Measurements from ENCODE around the gene IL20. TPM values are rescaled to one million over a fixed set of nuclear protein-coding genes. Genes with fewer than 3 reads are reported as not detected.

IL20 gene
- total RNA-seq, 1 experiment from 2014 or later: not detected

DNA sequence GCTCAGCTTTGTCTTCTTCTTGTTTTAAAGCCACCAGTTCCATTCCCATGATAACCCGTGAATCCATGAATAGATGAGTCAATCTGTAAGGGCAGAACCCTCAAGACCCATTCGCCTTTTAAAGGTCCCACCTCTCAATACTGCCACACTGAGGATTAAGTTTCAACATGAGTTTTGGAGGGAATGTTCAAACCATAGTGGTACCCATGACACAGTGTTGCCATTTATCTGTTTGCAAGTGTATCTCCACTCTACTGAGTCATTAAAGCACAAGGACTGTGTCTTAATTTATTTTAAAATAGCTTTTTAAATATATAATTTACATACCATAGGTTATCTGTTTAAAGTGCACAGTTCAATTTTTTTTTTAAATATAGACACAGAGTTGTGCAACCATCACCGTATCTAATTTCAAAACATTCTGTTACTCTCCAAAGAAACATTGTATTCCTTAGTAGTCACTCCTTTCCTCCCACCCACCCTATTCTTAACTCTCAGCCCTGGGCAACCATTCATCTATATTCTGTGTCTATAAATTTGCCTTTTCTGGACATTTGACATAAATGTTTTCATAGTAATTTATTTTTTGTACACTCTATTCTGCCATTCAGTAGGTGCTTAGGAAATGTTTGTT, 27.0 kb downstream of the IL20 start:
- BruUV-seq (replicated peaks): no TSS peak
- no peak overlapping the region for H3K4me3 ChIP-seq (ENCODE audit: low read depth in 2 of 2, low read length in 2 of 2)
- no peaks in the 10 kb centered on the region for H3K36me3 ChIP-seq (ENCODE audit: control insufficient read depth, insufficient read depth, low read length)
- TF ChIP-seq SIN3A (IDR thresholded peaks at IDR 0.05; ENCODE audit: borderline replicate concordance, insufficient read depth, low read depth, low read length) (no peak), TCF7L2 (IDR thresholded peaks at IDR 0.05; ENCODE audit: low read depth, low read length) (no peak), POLR2AphosphoS5 (IDR thresholded peaks at IDR 0.05; ENCODE audit: low read depth, low read length) (no peak)
- TF ChIP-seq, protein P1, sequence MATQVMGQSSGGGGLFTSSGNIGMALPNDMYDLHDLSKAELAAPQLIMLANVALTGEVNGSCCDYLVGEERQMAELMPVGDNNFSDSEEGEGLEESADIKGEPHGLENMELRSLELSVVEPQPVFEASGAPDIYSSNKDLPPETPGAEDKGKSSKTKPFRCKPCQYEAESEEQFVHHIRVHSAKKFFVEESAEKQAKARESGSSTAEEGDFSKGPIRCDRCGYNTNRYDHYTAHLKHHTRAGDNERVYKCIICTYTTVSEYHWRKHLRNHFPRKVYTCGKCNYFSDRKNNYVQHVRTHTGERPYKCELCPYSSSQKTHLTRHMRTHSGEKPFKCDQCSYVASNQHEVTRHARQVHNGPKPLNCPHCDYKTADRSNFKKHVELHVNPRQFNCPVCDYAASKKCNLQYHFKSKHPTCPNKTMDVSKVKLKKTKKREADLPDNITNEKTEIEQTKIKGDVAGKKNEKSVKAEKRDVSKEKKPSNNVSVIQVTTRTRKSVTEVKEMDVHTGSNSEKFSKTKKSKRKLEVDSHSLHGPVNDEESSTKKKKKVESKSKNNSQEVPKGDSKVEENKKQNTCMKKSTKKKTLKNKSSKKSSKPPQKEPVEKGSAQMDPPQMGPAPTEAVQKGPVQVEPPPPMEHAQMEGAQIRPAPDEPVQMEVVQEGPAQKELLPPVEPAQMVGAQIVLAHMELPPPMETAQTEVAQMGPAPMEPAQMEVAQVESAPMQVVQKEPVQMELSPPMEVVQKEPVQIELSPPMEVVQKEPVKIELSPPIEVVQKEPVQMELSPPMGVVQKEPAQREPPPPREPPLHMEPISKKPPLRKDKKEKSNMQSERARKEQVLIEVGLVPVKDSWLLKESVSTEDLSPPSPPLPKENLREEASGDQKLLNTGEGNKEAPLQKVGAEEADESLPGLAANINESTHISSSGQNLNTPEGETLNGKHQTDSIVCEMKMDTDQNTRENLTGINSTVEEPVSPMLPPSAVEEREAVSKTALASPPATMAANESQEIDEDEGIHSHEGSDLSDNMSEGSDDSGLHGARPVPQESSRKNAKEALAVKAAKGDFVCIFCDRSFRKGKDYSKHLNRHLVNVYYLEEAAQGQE (IDR thresholded peaks at IDR 0.05; ENCODE audit: insufficient read depth in 1 of 2, low read depth in 2 of 2, low read length in 1 of 2): no peak
- TF ChIP-seq, protein P2, sequence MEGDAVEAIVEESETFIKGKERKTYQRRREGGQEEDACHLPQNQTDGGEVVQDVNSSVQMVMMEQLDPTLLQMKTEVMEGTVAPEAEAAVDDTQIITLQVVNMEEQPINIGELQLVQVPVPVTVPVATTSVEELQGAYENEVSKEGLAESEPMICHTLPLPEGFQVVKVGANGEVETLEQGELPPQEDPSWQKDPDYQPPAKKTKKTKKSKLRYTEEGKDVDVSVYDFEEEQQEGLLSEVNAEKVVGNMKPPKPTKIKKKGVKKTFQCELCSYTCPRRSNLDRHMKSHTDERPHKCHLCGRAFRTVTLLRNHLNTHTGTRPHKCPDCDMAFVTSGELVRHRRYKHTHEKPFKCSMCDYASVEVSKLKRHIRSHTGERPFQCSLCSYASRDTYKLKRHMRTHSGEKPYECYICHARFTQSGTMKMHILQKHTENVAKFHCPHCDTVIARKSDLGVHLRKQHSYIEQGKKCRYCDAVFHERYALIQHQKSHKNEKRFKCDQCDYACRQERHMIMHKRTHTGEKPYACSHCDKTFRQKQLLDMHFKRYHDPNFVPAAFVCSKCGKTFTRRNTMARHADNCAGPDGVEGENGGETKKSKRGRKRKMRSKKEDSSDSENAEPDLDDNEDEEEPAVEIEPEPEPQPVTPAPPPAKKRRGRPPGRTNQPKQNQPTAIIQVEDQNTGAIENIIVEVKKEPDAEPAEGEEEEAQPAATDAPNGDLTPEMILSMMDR (IDR thresholded peaks at IDR 0.05): no peak
- no peaks in the 10 kb centered on the region for H3K9me3 ChIP-seq (ENCODE audit: control insufficient read depth, insufficient read depth, low read depth, low read length)
- no peak for ATAC-seq
- no peak for DNase-seq (ENCODE audit: low read depth, low spot score)
- H3K27ac ChIP-seq (ENCODE audit: low read length): no peak overlapping the region
- peaks cover 12% of the 10 kb centered on the region for H3K27me3 ChIP-seq (ENCODE audit: control insufficient read depth, insufficient read depth, low read length)
- in situ Hi-C loops (cut with HindIII; ENCODE audit: low pct_unique_long_range_greater_than_20kb, low sequenced_read_pairs) (no loop called here), intact Hi-C loops (cut with micrococcal nuclease; ENCODE audit: unreplicated experiment) (no loop called here)
- CTCF ChIA-PET: no interaction called here
- POLR2A ChIA-PET: no interaction called here
- H3K4me1 ChIP-seq (ENCODE audit: control insufficient read depth, insufficient read depth, low read length): no peaks in the 10 kb centered on the region

DNA sequence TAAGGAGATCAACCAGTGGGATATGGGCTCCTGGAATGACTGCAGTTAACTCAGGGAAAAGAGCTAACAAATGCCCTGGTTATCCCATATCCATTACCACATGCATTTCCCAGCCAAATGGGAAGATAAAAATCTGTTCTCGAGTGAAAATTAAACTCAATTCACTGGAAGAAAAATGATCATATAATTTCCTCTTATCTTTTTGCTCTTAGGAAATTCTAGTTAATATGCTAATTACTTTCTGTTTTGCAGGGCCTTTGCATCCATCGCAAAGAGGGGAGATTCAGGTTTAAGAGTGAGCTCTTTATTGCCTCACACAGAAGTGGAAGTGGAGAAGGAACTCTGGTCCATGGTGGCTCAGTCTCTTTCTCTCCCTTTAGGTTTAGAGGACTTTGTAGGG, 28.0 kb downstream of the IL20 start:
- BruUV-seq (replicated peaks): no TSS peak
- intact Hi-C loops (cut with micrococcal nuclease; ENCODE audit: unreplicated experiment): no loop called here
- TF ChIP-seq POLR2AphosphoS5 (IDR thresholded peaks at IDR 0.05; ENCODE audit: low read depth, low read length) (no peak), TCF7L2 (IDR thresholded peaks at IDR 0.05; ENCODE audit: low read depth, low read length) (no peak), SIN3A (IDR thresholded peaks at IDR 0.05; ENCODE audit: borderline replicate concordance, insufficient read depth, low read depth, low read length) (no peak)
- TF ChIP-seq, protein P1 (IDR thresholded peaks at IDR 0.05; ENCODE audit: insufficient read depth in 1 of 2, low read depth in 2 of 2, low read length in 1 of 2): no peak
- TF ChIP-seq, protein P2 (IDR thresholded peaks at IDR 0.05): no peak
- no peaks in the 10 kb centered on the region for H3K36me3 ChIP-seq (ENCODE audit: control insufficient read depth, insufficient read depth, low read length)
- in situ Hi-C loops (cut with HindIII; ENCODE audit: low pct_unique_long_range_greater_than_20kb, low sequenced_read_pairs): no loop called here
- H3K9me3 ChIP-seq (ENCODE audit: control insufficient read depth, insufficient read depth, low read depth, low read length): no peaks in the 10 kb centered on the region
- no peak overlapping the region for H3K27ac ChIP-seq (ENCODE audit: low read length)
- ATAC-seq: no peak
- H3K4me1 ChIP-seq (ENCODE audit: control insufficient read depth, insufficient read depth, low read length): no peaks in the 10 kb centered on the region
- DNase-seq (ENCODE audit: low read depth, low spot score): no peak
- ChIA-PET POLR2A (no interaction called here), CTCF (no interaction called here)
- no peak overlapping the region for H3K4me3 ChIP-seq (ENCODE audit: low read depth in 2 of 2, low read length in 2 of 2)
- peaks cover 12% of the 10 kb centered on the region for H3K27me3 ChIP-seq (ENCODE audit: control insufficient read depth, insufficient read depth, low read length)
